Suppressor macrophage (primary cell): ENCODE data around the gene NT5C2.
A peak's percentile ranks its signal among the peaks of the same experiment; 100 is the strongest.
"Not testable (repeated sequence)": the region's sequence is repeated elsewhere in the genome, so short reads cannot be mapped to it uniquely, and the experiment has no call there.

Experiments used
- DNase-seq, 4 experiments: peaks; one replicate each; pipeline ENCODE4 v3.0.0-alpha.2; 2020 to 2022
- total RNA-seq, 17 experiments: gene quantifications; one replicate each; lab custom pipeline; 2026; ENCODE audit warnings: mixed read lengths in 6 of 17, inconsistent platforms in 3 of 17; lab: John Stamatoyannopoulos, UW

Gene NT5C2
- 68.2 to 121 (median 88.9) reads per million in 17 experiments for total RNA-seq

DNA sequence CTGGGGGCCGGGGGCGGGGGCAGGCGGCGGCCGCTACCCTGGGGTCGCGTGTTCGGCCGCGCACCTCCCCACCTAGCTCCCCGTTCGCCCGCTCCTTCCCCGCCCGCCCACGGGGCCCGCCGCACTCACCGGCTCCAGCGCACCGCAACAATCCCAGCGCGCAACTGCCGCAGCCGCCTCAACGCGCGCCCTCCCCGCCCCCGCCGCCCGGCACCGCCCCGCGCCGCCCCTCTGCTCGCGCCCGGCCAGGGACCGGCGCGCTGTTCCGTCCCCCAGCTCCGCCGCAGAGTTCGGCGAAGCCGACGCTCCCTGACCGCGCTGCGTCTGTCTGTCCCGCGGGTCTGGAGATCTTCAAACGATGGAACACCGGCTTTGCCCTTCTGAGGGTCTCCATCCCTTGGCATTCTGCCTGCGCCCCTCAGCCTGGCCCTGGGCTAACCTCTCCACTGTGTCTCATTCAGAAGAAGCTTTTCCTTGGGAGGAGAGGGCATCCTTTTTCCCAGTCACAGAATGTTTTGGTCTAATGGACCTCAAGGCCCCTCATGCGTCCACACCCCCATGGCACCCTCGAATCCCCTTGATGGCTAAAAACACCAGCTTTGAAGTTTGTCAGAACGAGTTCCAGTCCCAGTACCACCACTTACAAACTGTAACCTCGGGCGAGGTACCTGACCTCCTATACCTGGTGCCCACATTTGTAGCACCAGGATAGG, at the start of gene NT5C2:
NT5C2 (minus strand) TSS at position 166 of the 713 bp plus-strand sequence. CDS start 18,314 bp downstream, outside the sequence.
- peak; percentile 82 to 95 (median 92) for DNase-seq

DNA sequence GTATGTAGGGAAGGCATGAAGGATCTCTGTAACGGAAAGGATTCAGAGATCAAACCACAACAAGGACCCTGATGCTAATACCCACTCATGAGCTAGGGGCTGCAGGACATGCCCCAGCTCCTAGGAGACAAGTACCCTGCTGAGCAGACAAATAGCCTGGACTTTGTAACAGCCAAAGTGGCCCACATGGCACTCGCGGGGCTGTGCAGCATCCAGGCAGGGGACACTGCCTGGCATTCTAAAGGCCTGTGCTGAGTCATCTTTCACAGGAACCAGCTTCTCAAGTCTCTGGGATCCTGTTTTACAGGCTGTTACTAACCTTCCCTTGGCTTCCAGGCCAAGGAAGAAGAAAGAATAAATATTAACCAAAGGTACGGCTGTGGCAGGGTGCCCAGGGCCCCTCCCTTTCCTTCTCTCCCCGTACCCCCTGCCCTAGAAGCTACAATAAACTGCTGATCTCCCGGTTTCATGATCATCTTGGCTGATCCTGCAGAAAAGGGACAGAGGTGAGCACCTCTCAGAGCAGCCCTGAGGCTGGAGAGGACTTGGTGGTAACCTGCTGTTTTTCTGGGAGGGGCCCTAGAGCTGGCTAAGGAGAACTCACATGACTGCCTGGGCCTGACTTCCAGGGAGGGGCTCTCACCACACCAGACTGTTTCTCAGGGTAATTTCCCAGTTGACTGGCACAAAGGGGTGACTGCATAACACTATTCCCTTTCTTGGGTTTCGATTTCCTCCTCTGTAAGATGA, 48.4 kb upstream of the NT5C2 start:
- peak; percentile 67 to 84 (median 82) for DNase-seq

DNA sequence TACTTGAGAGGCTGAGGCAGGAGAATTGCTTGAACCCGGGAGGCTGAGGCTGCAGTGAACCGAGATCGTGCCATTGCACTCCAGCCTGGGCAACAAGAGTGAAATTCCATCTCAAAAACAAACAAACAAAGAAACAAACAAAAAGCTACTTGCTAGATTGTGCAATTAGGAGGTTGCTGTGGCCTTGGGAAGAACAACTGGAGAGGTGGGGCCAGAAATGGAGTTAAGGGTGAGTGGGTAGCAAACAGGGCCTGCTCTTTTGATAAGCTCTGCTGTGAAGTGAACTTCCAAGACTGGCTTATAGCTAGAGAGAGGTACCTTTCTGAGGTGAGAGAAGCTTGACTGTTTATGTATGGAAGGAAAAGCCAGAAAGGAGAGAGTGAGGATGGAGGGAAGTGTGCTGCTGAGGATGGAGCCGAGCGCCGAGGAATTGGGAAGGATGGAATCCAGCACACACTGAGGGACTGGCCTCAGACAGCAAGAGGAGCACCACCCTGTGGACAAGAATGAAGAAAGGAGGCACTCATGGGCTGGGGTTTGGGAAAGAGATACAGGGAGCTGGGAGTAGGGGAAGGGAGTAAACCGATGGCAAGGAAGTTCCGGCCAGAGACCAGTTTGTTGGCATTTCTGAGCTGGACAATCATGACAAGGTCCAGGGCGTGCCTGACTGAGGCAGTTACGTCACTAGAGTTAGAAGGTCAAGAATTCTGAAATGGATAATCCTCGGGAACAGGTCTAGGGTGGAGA, 45.6 kb upstream of the NT5C2 start:
- peak in 1 of 4 experiments; percentile 18 for DNase-seq

DNA sequence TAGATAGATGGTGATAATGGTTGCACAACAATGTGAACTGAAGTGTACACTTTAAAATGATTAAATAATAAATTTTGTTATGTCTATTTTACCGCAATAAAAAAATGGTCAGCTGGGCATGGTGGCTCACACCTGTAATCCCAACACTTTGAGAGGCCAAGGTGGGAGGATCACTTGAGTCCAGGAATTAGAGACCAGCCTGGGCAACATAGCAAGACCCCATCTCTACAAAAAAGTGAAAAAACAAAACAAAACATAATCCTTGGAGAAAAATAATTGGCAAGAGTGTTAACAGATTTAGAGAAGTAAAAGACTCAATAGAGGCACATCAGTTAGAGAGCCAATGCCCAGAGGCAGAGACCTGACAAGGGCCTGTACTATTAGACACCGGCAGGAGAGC, 42.7 kb upstream of the NT5C2 start:
- DNase-seq: no peak

DNA sequence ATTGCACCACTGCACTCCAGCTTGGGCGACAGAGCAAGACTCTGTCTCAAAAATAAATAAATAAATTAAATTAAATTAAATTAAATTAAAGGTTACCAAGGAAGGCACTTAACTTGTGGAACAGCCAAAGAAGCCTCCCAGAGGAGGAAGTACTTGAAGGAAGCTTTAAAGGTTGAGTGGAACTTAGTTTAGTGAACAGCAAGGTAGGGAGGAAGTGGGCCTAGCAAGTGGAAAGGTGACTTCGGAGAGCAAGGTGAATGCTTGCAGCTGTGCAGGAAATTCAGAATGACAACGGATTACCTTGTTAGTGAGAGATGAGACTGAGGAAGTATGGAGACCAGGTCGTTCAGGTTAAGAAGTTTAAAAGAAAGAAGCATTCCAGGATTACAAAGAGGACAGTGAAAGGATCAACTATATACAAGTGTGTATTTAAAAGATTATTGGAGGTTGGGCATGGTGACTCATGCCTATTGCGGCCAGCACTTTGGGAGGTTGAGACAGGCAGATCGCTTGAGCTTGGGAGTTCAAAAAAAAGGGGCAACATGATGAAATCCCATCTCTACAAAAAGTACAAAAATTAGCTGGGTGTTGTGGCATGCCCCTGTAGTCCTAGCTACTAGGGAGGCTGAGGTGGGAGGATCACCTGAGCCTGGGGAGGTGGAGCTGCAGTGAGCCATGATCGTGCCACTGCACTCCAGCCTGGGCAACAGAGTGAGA, 39.9 kb upstream of the NT5C2 start:
- DNase-seq: no peak

DNA sequence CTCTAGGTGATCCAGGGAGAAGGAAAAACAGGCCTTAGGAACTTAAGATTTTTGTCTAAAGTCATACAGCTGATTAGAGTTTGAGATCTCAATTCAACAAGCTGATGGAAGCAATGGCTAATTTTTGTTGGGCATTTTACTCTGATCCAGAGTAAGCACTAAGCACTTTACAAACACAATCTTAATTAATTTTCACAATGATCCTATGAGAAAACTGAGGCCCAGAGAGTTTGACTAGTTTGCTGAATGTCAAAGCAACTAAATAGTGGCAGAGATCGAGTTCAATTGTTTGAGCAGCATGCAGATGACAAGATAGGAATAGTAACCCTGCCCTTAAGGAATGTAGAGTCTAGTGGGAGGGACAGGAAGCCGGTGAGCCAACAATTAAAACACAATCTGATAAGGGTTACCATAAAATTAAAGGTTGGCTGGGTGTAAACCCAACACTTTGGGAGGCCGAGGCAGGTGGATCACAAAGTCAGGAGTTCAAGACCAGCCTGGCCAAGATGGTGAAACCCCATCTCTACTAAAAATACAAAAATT, 39.1 kb upstream of the NT5C2 start:
- no peak for DNase-seq

DNA sequence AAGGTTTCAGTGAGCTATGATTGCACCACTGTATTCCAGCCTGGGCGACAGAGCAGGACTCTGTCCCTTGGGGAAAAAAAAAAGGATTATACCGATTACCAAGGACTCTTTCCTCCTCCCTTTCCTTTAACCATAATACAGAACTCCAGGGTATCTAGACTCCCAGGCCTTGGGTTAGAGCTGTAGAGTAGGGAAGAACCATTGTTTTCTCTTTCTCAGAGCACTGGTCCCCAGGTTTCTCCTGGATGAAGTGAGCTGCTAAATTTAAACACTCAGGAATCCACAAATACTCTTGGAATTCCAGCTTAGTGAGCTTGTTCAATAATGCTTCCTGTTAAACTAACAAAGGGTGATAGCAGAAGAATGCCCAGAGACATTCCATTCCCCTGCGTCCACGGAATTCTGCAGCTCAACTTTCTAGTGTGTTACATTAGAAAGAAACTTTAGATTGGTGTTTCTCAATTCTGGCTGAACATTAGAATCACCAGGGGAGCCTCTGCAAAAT, 38.0 kb upstream of the NT5C2 start:
- DNase-seq: no peak

DNA sequence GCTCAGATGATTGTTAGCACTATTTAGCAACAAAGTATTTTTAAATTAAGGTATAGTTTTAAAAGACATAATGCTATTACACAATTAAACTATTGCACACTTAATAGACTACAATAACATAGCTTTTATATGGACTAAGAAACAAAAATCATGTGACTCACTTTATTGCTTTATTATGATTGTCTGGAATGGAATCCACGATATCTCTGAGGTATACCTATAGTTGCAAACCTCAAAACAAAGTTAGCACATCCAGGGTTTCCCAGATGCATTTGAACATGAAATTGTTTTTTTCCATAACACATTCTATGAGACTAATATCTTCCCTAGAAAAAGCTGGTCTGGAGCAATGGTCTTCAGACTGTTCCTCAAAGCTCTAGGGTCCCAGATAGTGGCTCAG, 34.3 kb upstream of the NT5C2 start:
- DNase-seq: no peak

DNA sequence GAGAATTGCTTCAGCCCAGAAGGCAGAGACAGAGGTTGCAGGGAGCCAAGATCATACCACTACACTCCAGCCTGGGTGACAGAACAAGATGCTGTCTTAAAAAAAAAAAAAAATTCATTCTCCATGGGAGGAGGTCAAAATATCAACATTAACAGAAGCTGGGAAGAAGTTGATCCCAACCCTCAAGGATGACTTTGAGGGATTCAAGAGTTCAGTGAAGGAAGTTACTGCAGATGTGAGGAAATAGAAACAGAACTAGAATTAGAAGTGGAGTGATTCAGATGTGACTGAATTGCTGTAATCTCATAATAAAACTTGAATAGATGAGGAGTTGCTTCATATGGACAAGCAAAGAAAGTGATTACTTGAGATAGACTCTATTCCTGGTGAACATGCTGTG, 32.9 kb upstream of the NT5C2 start:
- peak in 3 of 4 experiments; percentile 25 to 49 (median 47) for DNase-seq

DNA sequence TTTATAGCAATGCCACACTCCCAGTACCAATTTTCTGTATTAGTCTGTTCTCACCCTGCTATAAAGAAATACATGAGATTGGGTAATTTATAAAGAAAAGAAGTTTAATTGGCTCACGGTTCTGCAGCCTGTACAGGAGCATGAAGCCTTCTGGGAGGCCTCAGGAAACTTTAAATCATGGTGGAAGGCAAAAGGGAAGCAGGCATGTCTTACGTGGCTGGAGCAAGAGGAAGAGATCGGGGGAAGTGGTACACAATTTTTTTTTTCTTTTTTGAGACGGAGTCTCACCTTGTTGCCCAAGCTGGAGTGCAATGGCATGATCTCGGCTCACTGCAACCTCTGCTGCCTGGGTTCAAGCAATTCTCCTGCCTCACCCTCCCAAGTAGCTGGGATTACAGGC, 31.6 kb upstream of the NT5C2 start:
- DNase-seq: peak in 3 of 4 experiments; percentile 18 to 33 (median 32)

DNA sequence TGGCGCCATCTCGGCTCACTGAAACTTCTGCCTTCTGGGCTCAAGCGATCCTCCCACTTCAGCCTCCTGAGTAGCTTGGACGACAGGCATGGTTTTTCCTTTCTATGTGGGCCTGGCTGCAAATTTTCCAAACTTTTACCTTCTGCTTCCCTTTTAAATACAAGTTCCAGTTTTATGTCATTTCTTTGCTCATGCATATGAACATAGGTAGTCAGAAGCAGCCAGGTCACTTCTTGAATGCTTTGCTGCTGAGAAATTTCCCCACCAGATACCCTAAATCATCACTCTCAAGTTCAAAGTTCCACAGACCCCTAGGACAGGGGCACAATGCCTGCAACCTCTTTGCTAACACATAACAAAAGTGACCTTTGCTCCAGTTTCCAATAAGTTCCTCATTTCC, 31.1 kb upstream of the NT5C2 start:
- DNase-seq: peak in 3 of 4 experiments; percentile 11 to 31 (median 16)

DNA sequence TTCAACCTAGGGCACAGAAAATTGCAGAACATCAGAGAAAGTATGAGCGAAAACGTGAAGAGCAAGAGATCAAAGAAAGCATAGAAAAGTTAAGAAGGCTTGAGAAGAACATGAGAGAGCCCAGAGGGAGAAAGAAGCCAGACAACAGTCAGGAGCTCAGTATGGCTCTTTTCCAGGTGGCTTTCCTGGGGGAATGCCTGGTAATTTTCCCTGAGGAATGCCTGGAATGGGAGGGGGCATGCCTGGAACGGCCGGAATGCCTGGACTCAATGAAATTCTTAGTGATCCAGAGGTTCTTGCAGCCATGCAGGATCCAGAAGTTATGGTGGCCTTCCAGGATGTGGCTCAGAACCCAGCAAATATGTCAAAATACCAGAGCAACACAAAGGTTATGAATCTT, 23.3 kb upstream of the NT5C2 start:
- DNase-seq: not testable (repeated sequence)

DNA sequence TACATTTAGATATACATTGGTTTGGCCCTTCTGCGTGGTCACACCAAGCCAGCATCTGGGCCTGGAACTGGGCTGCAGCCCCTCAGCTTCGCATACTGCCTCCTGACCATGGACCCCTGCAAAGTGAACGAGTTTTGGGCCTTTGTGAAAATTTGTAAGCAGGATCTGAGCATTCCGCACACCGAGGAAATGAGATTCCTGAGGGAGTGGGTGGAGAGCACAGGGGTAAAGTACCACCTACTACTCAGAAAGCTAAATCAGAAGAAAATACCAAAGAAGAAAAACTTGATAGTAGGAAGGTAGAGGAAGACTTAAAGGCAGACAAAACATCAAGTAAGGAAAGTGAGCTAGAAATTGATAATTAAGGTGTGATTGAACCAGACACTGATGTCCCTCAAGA, 22.5 kb upstream of the NT5C2 start:
- DNase-seq: no peak

DNA sequence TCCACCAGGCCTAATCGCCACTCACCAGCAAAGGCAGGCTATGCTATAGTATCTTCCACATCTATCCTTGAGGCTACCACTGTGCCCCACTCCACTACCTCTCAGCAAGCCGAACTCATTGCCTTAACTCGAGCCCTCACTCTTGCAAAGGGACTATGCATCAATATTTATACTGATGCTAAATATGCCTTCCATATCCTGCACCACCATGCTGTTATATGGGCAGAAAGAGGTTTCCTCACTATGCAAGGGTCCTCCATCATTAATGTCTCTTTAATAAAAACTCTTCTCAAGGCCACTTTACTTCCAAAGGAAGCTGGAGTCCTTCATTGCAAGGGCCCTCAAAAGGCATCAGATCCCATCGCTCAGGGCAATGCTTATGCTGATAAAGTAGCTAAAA, 17.2 kb upstream of the NT5C2 start:
- DNase-seq: not testable (repeated sequence)

DNA sequence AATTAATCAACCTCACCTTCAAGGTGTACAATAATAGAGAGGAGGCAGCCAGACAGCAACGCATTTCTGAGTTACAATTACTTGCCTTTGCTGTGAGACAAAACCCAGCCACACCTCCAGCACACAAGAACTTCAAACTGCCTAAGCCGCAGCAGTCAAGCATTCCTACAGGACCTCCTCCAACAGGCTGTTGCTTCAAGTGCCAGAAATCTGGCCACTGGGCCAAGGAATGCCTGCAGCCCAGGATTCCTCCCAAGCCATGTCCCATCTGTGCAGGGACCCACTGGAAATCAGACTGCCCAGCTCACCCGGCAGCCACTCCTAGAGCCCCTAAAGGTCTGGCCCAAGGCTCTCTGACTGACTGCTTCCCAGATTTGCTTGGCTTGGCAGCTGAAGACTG, 14.6 kb upstream of the NT5C2 start:
- not testable (repeated sequence) for DNase-seq

DNA sequence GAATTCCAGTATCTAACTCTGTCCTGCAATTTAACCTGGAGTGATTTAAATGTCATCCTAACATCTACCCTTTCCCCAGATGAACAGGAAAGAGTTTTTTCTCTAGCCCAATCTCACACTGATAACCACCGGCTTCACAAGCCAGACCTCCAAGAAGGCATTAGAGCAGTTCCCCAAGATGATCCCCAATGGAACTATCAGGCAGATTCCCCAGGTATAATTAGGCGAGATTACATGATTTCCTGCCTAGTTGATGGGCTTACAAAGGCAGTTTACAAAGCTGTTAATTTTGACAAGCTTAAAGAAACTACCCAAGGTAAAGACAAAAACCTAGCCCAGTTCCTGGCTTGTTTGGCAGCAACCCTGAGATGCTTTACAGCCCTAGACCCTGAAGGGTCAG, 14.1 kb upstream of the NT5C2 start:
- DNase-seq: no peak

DNA sequence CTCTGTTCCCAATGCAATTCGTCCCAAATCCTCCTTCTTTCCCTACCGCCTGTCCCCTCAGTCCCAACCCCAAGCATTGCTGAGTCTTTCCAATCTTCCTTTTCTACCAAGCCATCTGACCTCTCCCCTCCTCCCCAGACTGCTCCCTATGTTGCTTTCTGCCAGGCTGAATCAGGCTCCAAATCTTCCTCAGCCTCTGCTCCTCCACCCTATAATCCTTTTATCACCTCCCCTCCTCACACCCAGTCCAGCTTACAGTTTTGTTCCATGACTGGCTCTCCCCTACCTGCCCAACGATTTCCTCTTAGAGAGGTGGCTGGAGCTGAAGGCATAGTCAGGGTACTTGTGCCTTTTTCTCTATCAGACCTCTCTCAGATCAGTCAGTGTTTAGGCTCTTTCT, 13.6 kb upstream of the NT5C2 start:
- DNase-seq: not testable (repeated sequence)

DNA sequence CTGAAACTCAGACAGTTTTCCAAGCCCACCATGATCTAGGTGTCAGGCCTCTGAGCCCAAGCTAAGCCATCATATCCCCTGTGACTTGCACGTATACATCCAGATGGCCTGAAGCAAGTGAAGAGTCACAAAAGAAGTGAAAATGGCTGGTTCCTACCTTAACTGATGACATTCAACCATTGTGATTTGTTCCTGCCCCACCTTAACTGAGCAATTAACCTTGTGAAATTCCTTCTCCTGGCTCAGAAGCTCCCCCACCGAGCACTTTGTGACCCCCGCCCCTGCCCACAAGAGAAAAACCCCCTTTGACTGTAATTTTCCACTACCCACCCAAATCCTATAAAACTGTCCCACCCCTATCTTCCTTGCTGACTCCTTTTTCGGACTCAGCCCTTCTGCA, 12.3 kb upstream of the NT5C2 start:
- not testable (repeated sequence) for DNase-seq

DNA sequence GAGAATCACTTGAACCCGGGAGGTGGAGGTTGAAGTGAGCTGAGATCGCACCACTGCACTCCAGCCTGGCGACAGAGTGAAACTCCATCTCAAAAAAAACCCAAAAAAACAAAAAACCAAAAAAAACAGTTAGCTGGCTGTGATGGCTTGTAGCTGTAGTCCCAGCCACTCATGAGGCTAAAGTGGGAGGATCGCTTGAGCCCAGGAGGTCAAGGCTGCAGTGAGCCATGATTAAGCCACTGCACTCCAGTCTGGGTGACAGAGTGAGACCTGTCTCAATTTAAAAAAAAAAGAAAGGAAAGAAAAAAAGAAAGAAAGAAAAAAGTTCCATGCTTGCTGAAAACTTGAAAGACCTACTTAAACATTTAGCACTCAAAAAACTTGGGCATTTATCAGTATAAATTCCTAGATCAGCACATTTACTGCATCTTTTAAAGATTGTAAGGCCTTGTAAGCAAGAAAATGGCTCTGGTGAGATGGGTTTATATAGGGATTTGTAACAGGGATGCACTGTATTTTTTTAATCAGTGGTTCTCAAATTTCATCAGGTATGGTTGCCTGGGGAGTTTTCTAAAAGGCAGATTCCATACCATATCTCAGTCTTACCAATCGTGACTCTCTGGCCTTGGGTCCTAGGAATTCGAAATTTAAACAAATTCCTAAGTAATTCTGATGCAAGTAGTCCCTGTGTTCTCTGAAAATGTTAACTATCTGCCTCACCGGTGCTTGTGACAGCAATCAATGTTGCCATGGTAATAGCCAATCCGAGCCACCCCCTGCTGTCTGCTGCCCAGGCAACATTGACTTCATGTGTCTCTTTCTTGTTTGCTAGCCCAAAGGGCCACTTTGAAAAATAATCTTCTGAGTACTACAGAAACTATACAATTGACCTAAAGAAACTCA, 11.5 kb upstream of the NT5C2 start:
- no peak for DNase-seq

DNA sequence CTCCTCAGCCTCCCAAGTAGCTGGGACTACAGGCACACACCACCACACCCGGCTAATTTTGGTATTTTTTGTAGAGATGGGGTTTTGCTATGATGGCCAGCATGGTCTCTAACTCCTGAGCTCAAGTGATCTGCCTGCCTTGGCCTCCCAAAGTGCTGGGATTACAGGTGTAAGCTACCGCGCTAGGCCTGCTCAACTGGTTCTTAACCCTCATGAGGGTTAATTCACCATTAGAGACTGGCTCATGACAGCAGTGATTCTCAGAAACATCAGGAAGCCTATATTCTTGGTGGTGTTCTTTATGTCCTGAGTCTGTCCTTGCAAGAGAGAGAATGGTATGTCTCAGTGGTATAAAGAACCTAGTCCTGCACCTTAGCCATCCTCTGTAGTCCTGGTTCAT, 10.4 kb upstream of the NT5C2 start:
- DNase-seq: no peak

DNA sequence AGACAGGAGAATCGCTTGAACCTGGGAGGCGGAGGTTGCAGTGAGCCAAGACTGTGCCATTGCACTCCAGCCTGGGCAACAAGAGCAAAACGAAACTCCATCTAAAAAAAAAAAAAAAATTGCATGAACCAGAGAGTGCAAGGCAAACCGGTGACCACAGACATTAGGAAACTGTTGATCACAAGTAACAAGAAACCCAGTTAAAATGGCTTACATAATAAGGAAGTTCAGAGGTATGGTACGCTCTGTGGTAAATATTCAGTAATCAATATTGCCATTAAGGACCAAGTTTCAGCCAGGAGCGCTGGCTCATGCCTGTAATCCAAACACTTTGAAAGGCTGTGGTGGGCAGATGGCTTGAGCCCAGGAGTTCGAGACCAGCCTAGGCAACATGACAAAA, 9.2 kb upstream of the NT5C2 start:
- peak; percentile 59 to 85 (median 76) for DNase-seq
